GM19467 (cell line): ENCODE results near the gene FUBP3.
A peak's percentile ranks its signal among the peaks of the same experiment; 100 is the strongest.
"Not testable (repeated sequence)": the region's sequence is repeated elsewhere in the genome, so short reads cannot be mapped to it uniquely, and the experiment has no call there.

Source experiments
- ATAC-seq: cut with Tn5 transposase; IDR thresholded peaks from one replicate; pipeline ENCODE4 v1.9.1; 2021; ENCODE audit warnings: mild to moderate bottlenecking, moderate library complexity; ENCODE audit not compliant: unreplicated experiment

FUBP3 gene

DNA sequence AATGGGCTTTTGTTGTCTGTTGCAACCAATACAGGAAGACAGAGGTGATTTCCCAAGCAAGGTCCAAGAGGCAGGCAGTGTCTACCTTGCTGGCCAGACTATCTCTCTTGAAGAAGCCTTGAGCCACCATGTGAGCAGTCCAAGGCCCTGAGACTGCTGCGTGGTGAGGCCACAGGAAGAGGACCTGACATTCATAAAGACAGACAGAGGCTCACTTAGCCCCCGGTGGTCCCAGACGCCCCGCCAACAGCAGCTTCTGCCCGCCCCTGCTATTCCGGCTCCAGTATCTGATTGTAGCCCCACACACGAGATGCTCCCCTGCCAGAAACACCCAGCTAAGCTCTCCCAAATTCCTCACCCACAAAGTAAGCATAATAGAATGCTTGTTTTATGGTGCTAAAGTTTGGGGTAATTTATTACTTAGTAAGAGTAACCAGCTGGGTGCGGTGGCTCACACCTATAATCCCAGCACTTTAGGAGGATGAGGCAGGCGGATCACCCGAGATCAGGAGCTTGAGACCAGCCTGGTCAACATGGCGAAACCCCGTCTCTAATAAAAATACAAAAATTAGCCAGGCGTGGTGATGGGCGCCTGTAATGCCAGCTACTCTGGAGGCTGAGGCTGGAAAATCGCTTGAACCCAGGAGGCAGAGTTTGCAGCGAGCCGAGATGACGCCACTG, 22.8 kb upstream of the FUBP3 start:
- no peak for ATAC-seq

DNA sequence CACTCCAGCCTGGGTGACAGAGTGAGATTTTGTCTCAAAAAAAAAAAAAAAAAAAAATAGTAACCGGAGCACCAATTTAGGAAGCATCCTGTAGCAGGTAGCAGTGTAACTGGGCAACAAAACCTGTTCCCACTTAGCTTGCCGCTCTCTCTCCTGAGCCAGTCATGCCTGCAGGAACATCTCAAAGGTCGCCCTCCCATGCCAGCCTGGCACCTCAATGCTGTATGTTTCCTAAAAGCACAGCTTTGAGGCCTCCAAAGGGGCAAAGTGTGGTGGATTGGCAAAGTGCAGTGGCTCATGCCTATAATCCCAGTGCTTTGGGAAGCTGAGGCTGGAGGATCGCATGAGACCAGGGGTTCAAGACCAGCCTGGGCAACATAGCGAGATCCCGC, 22.3 kb upstream of the FUBP3 start:
- no peak for ATAC-seq

GRCh38 chr9:130561056-130561455, 18.3 kb upstream of the FUBP3 start:
- ATAC-seq, result no peak

DNA sequence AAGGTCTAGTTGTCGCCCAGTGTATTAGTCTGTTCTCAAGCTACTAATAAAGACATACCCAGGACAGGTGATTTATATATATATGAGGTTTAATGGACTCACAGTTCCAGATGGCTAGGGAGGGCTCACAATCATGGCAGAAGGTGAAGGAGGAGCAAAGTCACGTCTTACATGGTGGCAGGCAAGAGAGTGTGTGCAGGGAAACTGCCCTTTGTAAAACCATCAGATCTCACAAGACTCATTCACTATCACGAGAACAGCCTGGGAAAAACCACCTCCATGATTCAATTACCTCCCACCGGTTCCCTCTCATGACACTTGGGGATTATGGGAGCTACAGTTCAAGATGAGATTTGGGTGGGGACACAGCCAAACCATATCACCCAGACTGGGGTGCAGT, 16.9 kb upstream of the FUBP3 start:
- not testable (repeated sequence) for ATAC-seq

DNA sequence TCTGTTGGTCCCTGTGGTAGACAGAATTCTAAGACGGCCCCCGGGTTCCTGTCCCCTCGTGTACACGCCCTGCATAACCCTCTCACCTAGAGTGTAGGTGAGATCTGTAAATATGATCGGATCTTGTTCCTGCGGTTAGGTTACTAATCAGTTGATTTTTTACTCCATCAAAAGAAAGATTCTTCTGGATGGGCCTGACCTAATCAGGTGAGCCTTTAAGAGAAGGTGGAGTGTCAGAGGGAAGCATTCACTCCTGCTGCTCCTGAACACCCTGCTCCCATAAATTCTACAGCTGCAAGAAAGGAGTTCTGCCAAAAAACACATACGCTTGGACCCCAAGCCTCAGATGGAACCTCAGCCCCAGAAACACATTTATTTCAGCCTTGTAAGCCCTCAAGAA, 15.6 kb upstream of the FUBP3 start:
- ATAC-seq, result no peak

DNA sequence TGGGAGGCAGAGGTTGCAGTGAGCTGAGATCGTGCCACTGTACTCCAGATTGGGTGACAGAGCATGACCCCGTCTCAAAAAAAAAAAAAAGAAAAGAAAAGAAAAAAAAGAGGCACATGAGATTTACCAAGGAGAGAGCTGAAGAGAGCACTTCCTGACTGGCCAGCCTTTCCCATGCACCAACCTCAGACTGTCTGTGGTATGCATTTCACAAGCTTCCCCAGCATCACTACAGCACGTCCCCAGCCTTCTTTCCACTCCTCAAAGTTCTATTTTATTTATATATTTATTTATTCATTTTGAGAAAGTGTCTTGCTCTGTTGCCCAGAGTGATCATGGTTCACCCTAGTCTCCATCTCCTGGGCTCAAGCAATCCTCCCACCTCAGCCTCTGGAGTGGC, 13.6 kb upstream of the FUBP3 start:
- no peak for ATAC-seq

GRCh38 chr9:130570208-130570607, 9.2 kb upstream of the FUBP3 start:
- no peak for ATAC-seq

GRCh38 chr9:130575514-130575913, 3.9 kb upstream of the FUBP3 start:
- ATAC-seq, result no peak

DNA sequence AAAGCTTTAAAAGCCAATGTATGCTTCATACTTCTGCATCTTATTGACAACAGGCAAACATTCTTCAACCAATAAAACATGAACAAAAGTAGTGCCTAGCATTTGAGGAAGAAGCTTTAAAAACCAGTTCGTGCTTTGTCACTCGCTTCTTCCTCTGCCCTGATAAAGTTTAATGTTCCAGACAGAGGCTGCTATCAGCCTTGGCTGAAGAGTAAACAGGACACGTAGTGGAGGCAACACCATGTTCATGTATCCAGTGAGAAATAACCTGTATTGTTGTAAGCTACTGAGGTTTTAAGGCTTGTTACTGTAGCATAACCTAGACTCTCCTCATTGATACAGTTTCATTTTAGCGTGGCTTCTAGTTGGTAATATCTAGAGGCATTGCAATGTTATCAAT, 3.2 kb upstream of the FUBP3 start:
- ATAC-seq, result no peak

DNA sequence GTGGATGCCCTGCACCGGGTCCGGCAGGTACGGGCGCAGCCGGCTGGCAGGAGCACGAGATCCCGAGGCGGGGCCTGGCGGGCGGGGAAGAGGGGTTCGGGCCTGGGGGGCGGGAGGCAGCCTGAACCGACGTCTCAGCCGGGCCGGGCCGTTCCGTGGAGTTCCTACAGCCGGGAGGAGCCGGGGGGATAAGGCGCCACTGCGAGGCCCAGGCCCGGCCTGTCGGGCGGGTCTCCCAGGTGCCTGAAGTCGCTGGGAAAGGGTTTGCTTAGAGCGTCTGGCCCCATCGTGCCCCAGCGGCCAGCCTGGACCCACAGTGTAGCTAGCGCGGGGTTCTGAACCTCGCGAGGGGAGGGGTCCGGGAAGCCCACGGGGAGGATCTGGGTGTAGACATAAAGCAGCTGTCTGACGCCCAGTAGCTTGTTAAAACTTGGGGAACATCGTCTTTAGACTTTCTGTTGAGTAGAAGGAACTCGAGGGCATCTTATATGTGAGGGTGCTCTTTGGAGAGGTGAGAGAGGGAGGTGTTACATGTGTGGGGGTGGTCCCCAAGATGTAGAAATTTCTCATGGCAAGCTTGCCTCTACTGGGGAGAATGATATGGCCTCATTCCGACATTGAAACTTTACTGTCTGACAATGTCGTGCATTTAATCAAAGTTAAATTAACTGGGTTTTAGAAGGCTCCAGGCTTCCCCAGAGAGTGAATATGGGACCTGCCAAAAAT, 524 bp downstream of the FUBP3 start:
- ATAC-seq, result peak; percentile 4

DNA sequence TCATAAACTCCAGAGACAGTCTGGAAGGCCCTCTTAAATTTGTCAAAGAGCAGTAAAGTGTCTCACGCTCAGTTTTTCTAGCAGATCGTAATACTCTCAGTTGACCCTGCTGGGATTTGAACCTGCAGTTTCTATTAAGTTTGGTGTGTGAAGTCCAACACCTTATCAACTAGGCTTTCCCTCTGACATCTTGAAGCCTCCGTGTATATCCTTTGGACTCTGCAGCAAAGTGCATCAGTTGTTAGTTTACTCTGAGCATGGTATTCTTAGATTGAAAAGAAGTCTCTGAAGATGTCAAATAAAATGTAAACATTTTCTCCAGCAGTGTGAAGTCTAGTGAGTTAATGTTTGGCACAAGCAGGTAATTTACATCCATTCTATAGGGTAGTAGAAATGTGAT, 2.4 kb downstream of the FUBP3 start:
- ATAC-seq, result no peak

DNA sequence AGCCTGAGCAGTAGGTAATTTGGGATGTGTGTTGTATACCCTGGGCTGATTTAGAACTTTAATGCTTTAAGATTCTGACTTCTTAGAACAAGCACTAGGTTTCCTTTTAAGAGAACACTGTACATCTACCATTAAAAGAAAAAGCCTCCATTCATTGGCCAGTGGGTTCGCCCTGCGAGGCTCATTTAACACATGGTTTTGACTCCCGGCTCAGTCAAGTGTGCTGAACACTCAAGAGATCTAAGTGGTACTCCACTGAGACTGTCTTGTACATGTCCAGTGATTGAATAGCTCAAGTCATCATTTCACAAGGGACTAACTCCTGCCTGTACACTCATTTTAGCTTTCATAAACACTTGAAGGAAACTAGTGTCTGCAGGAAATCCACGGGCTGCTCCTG, 3.9 kb downstream of the FUBP3 start:
- ATAC-seq, result no peak

GRCh38 chr9:130587921-130588320, 8.5 kb downstream of the FUBP3 start:
- ATAC-seq, result no peak

GRCh38 chr9:130588416-130588815, 9.0 kb downstream of the FUBP3 start:
- ATAC-seq, result no peak

DNA sequence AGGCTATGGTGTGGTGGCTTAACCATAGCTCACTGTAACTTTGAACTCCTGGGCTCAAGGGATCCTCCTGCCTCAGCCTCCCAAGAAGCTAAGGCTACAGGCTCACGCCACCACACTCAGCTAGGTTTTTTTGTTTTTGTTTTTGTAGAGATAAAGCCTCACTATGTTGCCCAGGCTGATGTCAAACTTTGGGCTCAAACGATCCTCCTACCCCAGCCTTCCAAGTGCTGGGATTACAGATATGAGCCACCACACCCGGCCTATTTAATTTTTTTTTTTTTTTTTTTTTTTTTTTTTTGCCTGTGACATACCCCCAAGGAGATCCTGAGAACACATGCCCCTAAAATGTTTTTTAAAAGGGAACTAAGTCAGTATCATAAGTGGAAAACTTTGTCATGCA, 10.4 kb downstream of the FUBP3 start:
- ATAC-seq, result no peak

GRCh38 chr9:130590305-130590704, 10.9 kb downstream of the FUBP3 start:
- ATAC-seq, result no peak

- ATAC-seq, result no peak
Measured at GRCh38 chr9:130593020-130593419, 13.6 kb downstream of the FUBP3 start.

GRCh38 chr9:130597228-130597627, 17.9 kb downstream of the FUBP3 start:
- ATAC-seq, result no peak

DNA sequence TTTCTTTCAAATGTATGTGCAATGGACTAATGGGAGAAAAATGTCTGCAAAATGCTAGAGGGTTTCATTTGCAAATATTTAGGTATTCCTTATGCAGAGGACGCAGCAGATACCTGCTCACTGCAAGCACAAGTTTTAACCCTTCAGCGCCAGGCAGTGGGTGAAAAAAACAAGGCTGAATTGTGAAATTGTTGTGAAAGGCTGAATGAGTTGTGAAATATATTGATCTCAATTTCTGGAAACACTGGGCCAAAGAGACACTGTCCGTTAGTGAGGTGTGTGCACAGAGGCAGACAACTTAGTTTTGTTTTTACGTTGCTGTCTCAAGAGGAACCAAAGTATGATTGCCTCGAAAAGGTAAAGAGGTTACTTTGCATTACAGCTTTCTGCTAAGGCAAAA, 18.8 kb downstream of the FUBP3 start:
- no peak for ATAC-seq

- no peak for ATAC-seq
Measured at GRCh38 chr9:130599625-130600024, 20.2 kb downstream of the FUBP3 start.

DNA sequence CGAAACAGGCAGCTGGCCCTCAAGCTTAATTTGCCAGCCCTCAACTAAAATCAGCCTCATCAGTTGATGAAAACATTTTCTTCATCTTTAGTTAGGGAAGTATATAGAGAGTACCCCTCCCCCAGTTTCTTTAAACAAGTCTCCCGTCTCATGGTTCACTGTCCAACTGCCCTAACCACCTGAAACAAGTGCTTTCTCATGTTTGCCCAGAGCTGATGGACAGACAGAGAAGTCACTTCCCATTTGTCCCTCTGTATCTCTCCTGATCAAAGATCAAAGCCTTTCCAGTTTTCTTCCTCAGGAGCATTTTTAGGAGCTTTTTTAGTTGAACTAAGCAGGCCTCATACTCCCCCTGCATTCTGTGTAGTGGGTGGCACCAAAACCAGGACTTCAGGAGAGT, 21.7 kb downstream of the FUBP3 start:
- no peak for ATAC-seq

GRCh38 chr9:130604295-130604694, 24.9 kb downstream of the FUBP3 start:
- no peak for ATAC-seq
